BLaER1 (cell line): Measurements from ENCODE around the gene PLEKHG1.

Experiments used
- H3K27ac ChIP-seq: shearing (Covaris generic); formaldehyde crosslinking; 2 replicates; pipeline ENCODE4 v1.8.1; 2022
- H3K27me3 ChIP-seq: shearing (Covaris generic); formaldehyde crosslinking; 2 replicates; pipeline ENCODE4 v1.8.1; 2022
- H3K36me3 ChIP-seq: shearing (Covaris generic); formaldehyde crosslinking; 2 replicates; pipeline ENCODE4 v1.8.1; 2022
- H3K4me1 ChIP-seq: shearing (Covaris generic); formaldehyde crosslinking; 2 replicates; pipeline ENCODE4 v1.8.1; 2022
- H3K4me2 ChIP-seq: shearing (Covaris generic); formaldehyde crosslinking; 2 replicates; pipeline ENCODE4 v1.8.1; 2022
- H3K4me3 ChIP-seq: shearing (Covaris generic); formaldehyde crosslinking; 2 replicates; pipeline ENCODE4 v1.8.1; 2022
- H3K9ac ChIP-seq: shearing (Covaris generic); formaldehyde crosslinking; 2 replicates; pipeline ENCODE4 v1.8.1; 2022
- H3K9me3 ChIP-seq: shearing (Covaris generic); formaldehyde crosslinking; 2 replicates; pipeline ENCODE4 v1.8.1; 2022
- H4K20me1 ChIP-seq: shearing (Covaris generic); formaldehyde crosslinking; 2 replicates; pipeline ENCODE4 v1.8.1; 2022
- Cebpa-rat ChIP-seq: shearing (Covaris generic); IDR thresholded peaks from 2 replicates; pipeline ENCODE4 v1.8.1; 2022

PLEKHG1 gene

DNA sequence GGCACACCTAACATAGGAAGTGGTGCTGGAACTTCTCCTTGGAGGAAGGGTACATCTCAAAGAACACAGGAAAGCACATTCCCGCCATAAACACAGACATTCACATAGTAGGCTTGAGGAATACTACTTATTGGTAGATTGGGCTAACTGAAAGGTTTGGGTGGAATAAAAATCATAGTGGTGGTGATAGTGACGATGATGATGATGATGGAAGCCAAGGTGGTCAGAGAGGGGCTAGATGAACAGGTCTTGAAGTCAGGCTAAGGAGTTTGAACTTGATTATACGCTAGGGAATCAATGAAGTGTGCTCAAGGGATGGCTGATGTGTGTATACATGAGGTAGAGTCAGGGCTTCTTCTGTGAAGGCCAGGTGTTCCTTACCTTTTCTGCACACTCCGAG is 12.0 kb upstream of the PLEKHG1 start:
- Histone ChIP-seq H3K9me3 (no peaks in the 10 kb centered on the region), H3K27ac (no peak overlapping the region), H3K9ac (no peak overlapping the region), H4K20me1 (no peaks in the 10 kb centered on the region), H3K4me2 (no peak overlapping the region), H3K36me3 (no peaks in the 10 kb centered on the region), H3K4me3 (no peak overlapping the region), H3K4me1 (peaks cover 7% of the 10 kb centered on the region), H3K27me3 (no peaks in the 10 kb centered on the region)
- no peak for TF ChIP-seq Cebpa-rat

GRCh38 chr6:150588888-150589499 is 10.7 kb upstream of the PLEKHG1 start:
- Histone ChIP-seq H3K4me3 (no peak overlapping the region), H4K20me1 (no peaks in the 10 kb centered on the region), H3K27ac (no peak overlapping the region), H3K27me3 (no peaks in the 10 kb centered on the region), H3K4me2 (no peak overlapping the region), H3K36me3 (no peaks in the 10 kb centered on the region), H3K9ac (no peak overlapping the region), H3K9me3 (no peaks in the 10 kb centered on the region), H3K4me1 (no peaks in the 10 kb centered on the region)
- TF ChIP-seq Cebpa-rat, result no peak

DNA sequence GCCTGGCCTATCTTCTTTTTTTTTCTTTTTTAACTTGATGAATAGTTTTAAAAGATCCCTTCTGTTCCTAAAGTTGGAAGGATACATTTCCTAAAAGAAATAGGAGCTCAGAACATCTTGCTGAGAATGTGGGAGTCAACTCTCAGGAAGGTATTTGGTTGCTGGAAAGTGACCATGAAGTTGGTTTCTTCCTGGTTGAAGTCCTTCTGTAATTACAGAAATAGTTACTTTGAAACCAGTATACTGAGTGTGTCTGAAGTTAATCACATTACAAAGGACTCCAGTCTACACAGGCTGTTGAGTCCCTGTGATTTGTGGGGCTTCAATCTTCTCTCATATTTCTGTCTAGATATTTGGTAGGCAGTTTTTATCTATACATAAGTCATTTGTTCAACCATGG is 9.8 kb upstream of the PLEKHG1 start:
- Histone ChIP-seq H4K20me1 (no peaks in the 10 kb centered on the region), H3K4me1 (no peaks in the 10 kb centered on the region), H3K4me3 (no peak overlapping the region), H3K36me3 (no peaks in the 10 kb centered on the region), H3K9ac (no peak overlapping the region), H3K4me2 (no peak overlapping the region), H3K27me3 (no peaks in the 10 kb centered on the region), H3K27ac (no peak overlapping the region), H3K9me3 (no peaks in the 10 kb centered on the region)
- TF ChIP-seq Cebpa-rat, result no peak

GRCh38 chr6:150590446-150590845 is 9.2 kb upstream of the PLEKHG1 start:
- Histone ChIP-seq H4K20me1 (no peaks in the 10 kb centered on the region), H3K36me3 (no peaks in the 10 kb centered on the region), H3K4me2 (no peak overlapping the region), H3K27me3 (no peaks in the 10 kb centered on the region), H3K9ac (no peak overlapping the region), H3K4me1 (no peaks in the 10 kb centered on the region), H3K9me3 (no peaks in the 10 kb centered on the region), H3K4me3 (no peak overlapping the region), H3K27ac (no peak overlapping the region)
- TF ChIP-seq Cebpa-rat, result no peak

- TF ChIP-seq Cebpa-rat, result no peak
- H3K4me2 ChIP-seq, result no peak overlapping the region
- H3K9ac ChIP-seq, result no peak overlapping the region
These were observed 7.2 kb upstream of the PLEKHG1 start for GRCh38 chr6:150592377-150592995.

GRCh38 chr6:150593119-150593518 is 6.6 kb upstream of the PLEKHG1 start:
- H3K27me3 ChIP-seq, result peaks cover 6% of the 10 kb centered on the region

More at GRCh38 chr6:150592377-150592995, 7.2 kb upstream of the PLEKHG1 start:
- H4K20me1 ChIP-seq, result no peaks in the 10 kb centered on the region
- H3K4me3 ChIP-seq, result no peak overlapping the region
- no peaks in the 10 kb centered on the region for H3K9me3 ChIP-seq
- no peaks in the 10 kb centered on the region for H3K4me1 ChIP-seq
- H3K27me3 ChIP-seq, result no peaks in the 10 kb centered on the region
- H3K36me3 ChIP-seq, result no peaks in the 10 kb centered on the region
- H3K27ac ChIP-seq, result no peak overlapping the region

GRCh38 chr6:150596439-150596838 is 3.2 kb upstream of the PLEKHG1 start:
- no peaks in the 10 kb centered on the region for H3K36me3 ChIP-seq
- H3K9ac ChIP-seq, result no peak overlapping the region
- no peak overlapping the region for H3K4me2 ChIP-seq
- TF ChIP-seq Cebpa-rat, result no peak
- H3K4me1 ChIP-seq, result peaks cover 6% of the 10 kb centered on the region; the same call in 1 of the 2 replicates
- H3K9me3 ChIP-seq, result no peaks in the 10 kb centered on the region
- 0 out of 2 replicates have a peak, but pooled peaks cover 3% of the 10 kb centered on the region for H4K20me1 ChIP-seq
- H3K4me3 ChIP-seq, result no peak overlapping the region
- no peak overlapping the region for H3K27ac ChIP-seq
- H3K27me3 ChIP-seq, result peaks cover 39% of the 10 kb centered on the region

More at GRCh38 chr6:150593119-150593518, 6.6 kb upstream of the PLEKHG1 start:
- no peak overlapping the region for H3K27ac ChIP-seq
- no peak overlapping the region for H3K4me2 ChIP-seq
- H3K36me3 ChIP-seq, result no peaks in the 10 kb centered on the region
- no peaks in the 10 kb centered on the region for H3K4me1 ChIP-seq
- no peak overlapping the region for H3K4me3 ChIP-seq
- no peaks in the 10 kb centered on the region for H3K9me3 ChIP-seq
- H3K9ac ChIP-seq, result no peak overlapping the region
- H4K20me1 ChIP-seq, result no peaks in the 10 kb centered on the region
- TF ChIP-seq Cebpa-rat, result no peak

- Histone ChIP-seq H3K9ac (no peak overlapping the region), H3K27ac (no peak overlapping the region), H4K20me1 (0 out of 2 replicates have a peak, but pooled peaks cover 13% of the 10 kb centered on the region), H3K27me3 (peaks cover 42% of the 10 kb centered on the region), H3K4me2 (no peak overlapping the region), H3K4me1 (peaks cover 6% of the 10 kb centered on the region; the same call in 1 of the 2 replicates), H3K9me3 (no peaks in the 10 kb centered on the region), H3K4me3 (no peak overlapping the region), H3K36me3 (no peaks in the 10 kb centered on the region)
- no peak for TF ChIP-seq Cebpa-rat
These were observed 1.3 kb upstream of the PLEKHG1 start for GRCh38 chr6:150598401-150598800.

GRCh38 chr6:150598858-150599198 is 857 bp upstream of the PLEKHG1 start:
- peak overlapping the region; percentile 97; the same call in 1 of the 2 replicates for H3K4me2 ChIP-seq

GRCh38 chr6:150600010-150600300 is 270 bp downstream of the PLEKHG1 start:
- H4K20me1 ChIP-seq, result peaks cover 13% of the 10 kb centered on the region; the same call in 1 of the 2 replicates
- H3K4me3 ChIP-seq, result peak overlapping the region; percentile 81
- peaks cover 42% of the 10 kb centered on the region for H3K27me3 ChIP-seq
- TF ChIP-seq Cebpa-rat, result no peak
- peaks cover 6% of the 10 kb centered on the region; the same call in 1 of the 2 replicates for H3K4me1 ChIP-seq
- no peaks in the 10 kb centered on the region for H3K36me3 ChIP-seq
- H3K9me3 ChIP-seq, result no peaks in the 10 kb centered on the region
- peak overlapping the region; percentile 97 for H3K4me2 ChIP-seq
- H3K27ac ChIP-seq, result peak overlapping the region; percentile 25; the same call in 1 of the 2 replicates
- peak overlapping the region; percentile 68 for H3K9ac ChIP-seq

More at GRCh38 chr6:150598858-150599198, 857 bp upstream of the PLEKHG1 start:
- peaks cover 42% of the 10 kb centered on the region for H3K27me3 ChIP-seq
- H3K4me3 ChIP-seq, result no peak overlapping the region
- no peaks in the 10 kb centered on the region for H3K36me3 ChIP-seq
- no peak overlapping the region for H3K27ac ChIP-seq
- peaks cover 6% of the 10 kb centered on the region; the same call in 1 of the 2 replicates for H3K4me1 ChIP-seq
- 0 out of 2 replicates have a peak, but pooled peaks cover 13% of the 10 kb centered on the region for H4K20me1 ChIP-seq
- H3K9ac ChIP-seq, result no peak overlapping the region
- no peak for TF ChIP-seq Cebpa-rat
- no peaks in the 10 kb centered on the region for H3K9me3 ChIP-seq
